DLD1 (cell line): ENCODE data around the gene VDR.
"Not testable (repeated sequence)": the region's sequence is repeated elsewhere in the genome, so short reads cannot be mapped to it uniquely, and the experiment has no call there.

Experiments
- in situ Hi-C: cut with HindIII; loops from 2 replicates; pipeline ENCODE4 v1.10.0; 2017; ENCODE audit warnings: low sequenced_read_pairs

The VDR gene

DNA sequence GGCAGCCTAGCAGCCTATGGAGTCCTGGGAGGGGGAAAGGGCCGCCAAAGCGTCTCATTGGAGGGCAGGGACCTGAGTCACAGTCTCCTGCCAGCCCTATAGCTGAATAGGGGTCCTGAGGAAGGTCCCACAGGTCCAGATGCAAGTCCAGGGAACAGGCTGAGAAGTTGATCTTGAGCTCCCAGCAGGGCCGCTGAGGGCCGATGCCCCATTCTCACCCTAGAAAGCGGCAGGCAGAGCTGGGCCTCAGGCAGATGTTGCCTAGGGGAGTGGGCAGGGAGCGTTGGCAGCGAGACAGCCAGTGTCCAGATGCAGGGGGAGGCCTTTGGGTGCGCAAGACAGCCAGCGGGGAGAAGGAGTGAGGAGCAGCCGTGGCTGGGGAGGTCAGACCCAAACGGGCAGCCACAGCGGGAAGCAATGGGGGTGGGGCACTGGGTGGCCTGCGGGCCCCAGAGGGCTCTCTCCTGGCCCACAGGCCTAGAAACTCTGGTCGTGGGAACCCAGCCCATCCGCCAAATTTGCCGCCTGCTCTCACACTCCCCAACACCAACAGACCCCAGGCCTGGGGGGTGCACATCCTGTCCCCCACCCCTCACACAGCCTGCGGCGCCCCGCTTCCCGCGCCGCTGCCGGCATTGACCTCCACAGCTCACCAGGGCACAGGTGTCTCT is 86.2 kb downstream of the VDR start:
- in situ Hi-C loops, result no loop called here

GRCh38 chr12:47818007-47818376 is 86.8 kb downstream of the VDR start:
- in situ Hi-C loops, result no loop called here

GRCh38 chr12:47817272-47818006 is 87.4 kb downstream of the VDR start:
- in situ Hi-C loops, result no loop called here

- in situ Hi-C loops, result no loop called here
These were observed 88.2 kb downstream of the VDR start for GRCh38 chr12:47816403-47817271.

GRCh38 chr12:47815447-47815846 is 89.3 kb downstream of the VDR start:
- in situ Hi-C loops, result not testable (repeated sequence)

DNA sequence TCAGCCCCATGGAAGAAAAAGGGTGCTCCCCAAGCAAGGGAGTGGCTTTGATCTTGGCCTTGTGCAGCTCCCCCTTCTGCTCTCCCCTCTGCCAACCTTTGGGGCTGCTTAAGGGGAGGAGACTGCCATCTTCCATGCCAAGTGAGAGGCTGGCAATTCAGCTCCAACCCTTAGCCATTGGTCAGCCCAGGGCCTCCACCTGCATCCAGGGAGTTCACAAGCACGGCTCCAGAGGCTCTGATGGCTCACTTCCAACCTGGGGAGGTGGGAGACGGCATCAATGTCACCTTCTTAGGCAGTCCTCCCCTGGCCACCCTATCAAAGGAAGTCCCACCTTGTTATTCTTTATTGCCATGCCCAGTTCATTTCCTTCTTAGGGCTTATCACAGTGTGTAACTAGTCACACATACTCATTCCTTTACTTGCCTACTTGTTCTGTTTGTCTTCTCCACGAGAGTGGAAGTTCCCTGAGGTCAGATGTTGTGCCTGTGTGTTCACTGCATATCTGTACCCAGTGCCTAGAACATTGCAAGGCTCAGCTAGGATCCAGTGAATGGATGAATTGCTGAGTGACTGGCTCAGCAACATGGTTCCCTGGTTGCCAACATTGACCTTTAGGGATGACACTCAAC is 90.1 kb downstream of the VDR start:
- in situ Hi-C loops, result no loop called here

- in situ Hi-C loops, result no loop called here
These were observed 91.1 kb downstream of the VDR start for GRCh38 chr12:47813511-47814196.

DNA sequence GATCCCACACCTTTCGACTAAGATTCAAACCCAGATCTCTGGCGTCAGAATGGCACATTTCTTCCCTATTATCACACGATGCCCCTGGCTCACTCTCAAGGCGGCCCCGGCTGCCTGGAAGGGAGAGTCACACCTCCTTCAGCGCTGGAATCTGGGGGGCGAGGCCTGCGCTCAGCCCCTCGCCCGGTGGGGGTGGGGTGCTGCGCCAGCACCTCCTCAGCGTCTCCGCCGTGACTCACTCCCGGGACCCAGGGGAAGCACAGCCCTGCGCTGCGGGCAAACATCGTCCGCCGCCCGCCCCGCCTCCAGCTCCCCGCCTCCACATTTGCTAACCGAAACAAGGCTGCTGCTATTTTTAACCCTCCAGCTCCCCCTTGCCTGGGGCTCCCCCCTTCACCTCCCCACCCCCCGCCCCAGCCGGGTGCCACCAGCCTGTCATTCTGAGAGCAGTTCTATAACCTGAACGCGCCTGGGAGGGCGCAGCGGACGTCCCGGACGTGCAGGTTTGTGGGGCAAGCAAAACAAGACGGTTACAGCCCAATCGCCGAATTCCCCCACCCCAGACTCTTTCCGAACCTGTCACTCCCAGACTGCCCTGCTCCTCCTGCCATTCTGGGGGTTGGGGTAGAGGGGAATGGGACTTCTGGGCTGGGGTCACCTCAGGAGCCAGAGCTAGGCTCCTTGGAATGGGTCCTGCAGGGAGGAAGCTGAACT is 91.8 kb downstream of the VDR start:
- in situ Hi-C loops, result no loop called here

GRCh38 chr12:47811581-47812484 is 93.0 kb downstream of the VDR start:
- in situ Hi-C loops, result no loop called here

DNA sequence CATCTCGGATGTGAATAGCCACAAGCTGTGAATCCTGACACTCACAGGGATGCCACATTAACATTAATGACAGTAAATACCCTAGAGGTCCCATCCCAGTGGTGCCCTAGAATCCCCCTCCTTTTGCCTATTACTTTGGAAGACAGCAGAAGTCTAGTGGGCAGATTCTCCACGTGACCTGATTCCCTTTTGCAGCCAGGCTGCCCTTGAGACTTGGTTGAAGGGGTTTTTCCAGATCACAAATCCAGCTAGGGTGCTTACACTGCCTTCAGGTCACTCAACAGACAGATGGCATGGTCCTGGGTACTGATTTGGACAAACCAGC is 93.8 kb downstream of the VDR start:
- in situ Hi-C loops, result no loop called here

GRCh38 chr12:47809518-47809917 is 95.3 kb downstream of the VDR start:
- in situ Hi-C loops, result not testable (repeated sequence)

DNA sequence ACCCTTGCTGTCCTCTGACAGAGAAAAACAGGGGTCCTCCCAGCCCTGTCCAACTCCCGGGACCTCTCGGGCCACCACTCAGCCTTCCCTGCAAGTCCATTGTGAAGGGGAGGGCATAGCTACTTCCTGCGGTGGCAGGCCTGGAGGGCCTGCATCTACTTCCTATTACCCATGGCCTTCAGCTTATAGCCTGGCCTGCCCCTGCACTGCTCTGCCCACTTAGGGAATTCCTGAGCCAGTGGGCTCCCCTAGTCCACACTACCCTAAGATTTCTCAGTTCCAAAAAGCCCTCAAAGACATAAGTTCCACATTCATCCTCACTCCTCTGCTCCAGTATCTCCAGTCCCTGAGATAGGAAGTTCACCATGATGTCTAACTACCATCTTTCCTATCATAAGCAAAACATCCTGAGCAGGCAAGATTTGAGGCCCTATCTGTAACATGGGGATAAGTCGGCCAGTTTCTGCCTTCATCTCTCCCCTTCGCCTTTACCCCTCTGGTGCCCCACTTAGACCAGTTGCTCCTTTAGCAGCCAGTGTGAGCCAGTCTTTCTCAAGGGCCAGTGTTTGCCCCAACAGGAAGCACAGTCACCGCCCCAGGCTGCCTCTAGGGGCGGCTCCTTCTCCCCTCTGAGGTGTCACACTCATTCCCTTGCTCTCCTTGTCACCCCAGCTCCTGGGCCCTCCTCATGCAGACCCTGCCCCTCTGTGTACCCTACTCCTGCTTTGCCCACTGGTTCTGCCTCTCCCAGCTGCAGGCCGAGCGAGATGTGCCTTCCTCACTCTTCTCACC is 96.0 kb downstream of the VDR start:
- in situ Hi-C loops, result no loop called here

- in situ Hi-C loops, result no loop called here
These were observed 96.7 kb downstream of the VDR start for GRCh38 chr12:47808050-47808449.

DNA sequence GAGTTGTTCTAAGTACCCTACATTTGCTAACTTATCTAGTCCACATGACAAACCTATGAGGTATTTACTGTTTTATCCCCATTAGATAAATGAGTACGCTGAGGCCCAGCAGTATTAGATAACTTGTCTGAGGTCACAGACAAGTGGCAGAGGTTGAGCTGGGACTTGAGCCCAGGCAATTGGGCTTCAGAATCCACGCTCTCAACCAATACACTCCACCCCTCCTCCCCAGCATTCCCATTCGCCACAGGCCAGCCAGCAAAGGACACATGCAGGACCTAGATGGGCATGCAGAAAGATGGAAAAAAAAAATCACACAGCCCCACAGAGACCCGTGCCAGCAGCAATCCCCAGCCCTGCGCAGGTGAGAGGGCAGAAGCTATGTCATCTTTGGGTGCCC is 97.5 kb downstream of the VDR start:
- in situ Hi-C loops, result no loop called here

- in situ Hi-C loops, result no loop called here
These were observed 99.4 kb downstream of the VDR start for GRCh38 chr12:47805417-47805816.

DNA sequence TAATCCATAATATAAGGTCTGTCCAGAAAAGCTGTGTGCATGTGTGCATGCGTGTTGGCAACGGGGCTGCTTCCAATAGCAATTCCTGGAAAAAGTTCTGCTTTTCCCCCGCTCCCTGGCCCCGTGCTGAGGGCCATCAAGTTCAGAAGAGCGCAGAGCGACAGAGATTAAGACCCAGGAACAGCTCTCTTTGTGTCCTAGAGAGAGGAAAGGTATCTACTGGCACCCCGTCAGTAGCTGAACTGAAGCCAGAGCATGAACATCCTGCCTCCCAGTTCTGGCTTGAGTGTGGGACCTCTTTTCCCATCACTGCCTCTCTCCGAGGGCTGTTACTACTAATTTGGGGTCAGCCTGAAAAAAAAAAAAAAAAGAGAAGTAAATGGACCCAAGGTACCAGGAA is 100.6 kb downstream of the VDR start:
- in situ Hi-C loops, result no loop called here

DNA sequence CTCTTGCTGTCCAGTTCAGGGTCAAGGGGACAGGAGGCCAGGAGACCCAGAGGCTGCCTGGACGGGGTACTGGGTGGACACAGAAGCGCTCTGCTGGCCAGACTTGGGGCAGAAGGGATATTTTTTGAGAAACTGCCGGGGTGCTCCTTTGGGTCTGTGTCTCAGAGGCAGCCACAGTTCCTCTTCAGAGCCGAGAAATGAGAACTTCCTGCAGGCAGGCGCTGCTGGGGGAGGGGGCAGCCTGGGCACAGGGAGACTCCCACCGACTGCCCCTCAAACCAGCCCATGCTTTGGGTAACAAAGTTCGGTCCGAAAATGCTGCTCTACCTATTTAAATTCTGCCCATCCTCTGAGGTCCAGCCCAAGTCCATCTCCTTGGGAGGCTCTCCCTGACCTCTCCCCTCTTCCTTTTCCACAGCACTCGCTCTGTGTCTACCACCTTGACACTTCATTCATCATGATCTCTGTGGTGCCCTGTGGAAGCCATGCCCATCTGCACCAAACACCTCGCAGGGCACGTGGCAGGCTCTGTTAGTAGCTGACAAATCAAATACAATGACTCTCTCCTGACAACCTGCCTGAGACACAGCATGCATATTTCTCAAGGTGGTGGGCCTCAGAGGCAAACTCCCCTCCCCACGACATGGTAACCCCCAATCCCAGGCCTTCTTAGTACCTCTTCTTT is 101.5 kb downstream of the VDR start:
- in situ Hi-C loops, result no loop called here

- in situ Hi-C loops, result no loop called here
These were observed 102.5 kb downstream of the VDR start for GRCh38 chr12:47802312-47802711.
